GM19467 (cell line): ENCODE measurements around the gene ATP2B1.

ENCODE experiments used
- ATAC-seq: cut with Tn5 transposase; IDR thresholded peaks from one replicate; pipeline ENCODE4 v1.9.1; 2021; ENCODE audit warnings: mild to moderate bottlenecking, moderate library complexity; ENCODE audit not compliant: unreplicated experiment

ATP2B1 gene

GRCh38 chr12:89544022-89544421 is 164.6 kb downstream of the ATP2B1 start:
- ATAC-seq, result no peak

GRCh38 chr12:89542912-89543592 is 165.6 kb downstream of the ATP2B1 start:
- peak; percentile 86 for ATAC-seq

GRCh38 chr12:89542236-89542635 is 166.4 kb downstream of the ATP2B1 start:
- ATAC-seq, result no peak

- ATAC-seq, result no peak
These were observed 168.1 kb downstream of the ATP2B1 start for GRCh38 chr12:89540586-89540985.

GRCh38 chr12:89539426-89540223 is 169.0 kb downstream of the ATP2B1 start:
- ATAC-seq, result no peak

- no peak for ATAC-seq
These were observed 169.7 kb downstream of the ATP2B1 start for GRCh38 chr12:89538897-89539296.
